Left forelimb (tissue), 1 donor: ENCODE data around the gene GRM6.
A peak's percentile ranks its signal among the peaks of the same experiment; 100 is the strongest.

ENCODE experiments used
- DNase-seq: peaks from one replicate; pipeline ENCODE4 v3.0.0-alpha.2; 2018; ENCODE audit warnings: low spot score

The GRM6 gene

GRCh38 chr5:178994580-178995340, at the start of gene GRM6:
TSS of gene GRM6 (minus strand) at chr5:178995320. CDS start at chr5:178994944, 376 bp downstream.
- DNase-seq: no peak

GRCh38 chr5:179044765-179045164, 49.6 kb upstream of the GRM6 start:
- no peak for DNase-seq

- DNase-seq: no peak
Measured at GRCh38 chr5:179033004-179033580, 38.0 kb upstream of the GRM6 start.

GRCh38 chr5:179023528-179024189, 28.5 kb upstream of the GRM6 start, which contains the start of gene ZNF879:
TSS of gene ZNF879 (plus strand) at chr5:179023804. CDS start at chr5:179025005, 1,201 bp downstream.
- peak; percentile 94 for DNase-seq

GRCh38 chr5:179008667-179009066, 13.5 kb upstream of the GRM6 start:
- no peak for DNase-seq

GRCh38 chr5:179006564-179006963, 11.4 kb upstream of the GRM6 start:
- no peak for DNase-seq

GRCh38 chr5:178998441-178998840, 3.3 kb upstream of the GRM6 start:
- DNase-seq: no peak

GRCh38 chr5:178997191-178997590, 2.1 kb upstream of the GRM6 start:
- no peak for DNase-seq

- no peak for DNase-seq
Measured at GRCh38 chr5:178996156-178996555, 1.0 kb upstream of the GRM6 start.

- DNase-seq: no peak
Measured at GRCh38 chr5:178995341-178995690, 196 bp upstream of the GRM6 start.

GRCh38 chr5:178993955-178994579, 1.1 kb downstream of the GRM6 start:
- no peak for DNase-seq

- no peak for DNase-seq
Measured at GRCh38 chr5:178993236-178993765, 1.8 kb downstream of the GRM6 start.

- DNase-seq: no peak
Measured at GRCh38 chr5:178992291-178992895, 2.7 kb downstream of the GRM6 start.

- no peak for DNase-seq
Measured at GRCh38 chr5:178991190-178992145, 3.7 kb downstream of the GRM6 start.

GRCh38 chr5:178990491-178990890, 4.6 kb downstream of the GRM6 start:
- no peak for DNase-seq

GRCh38 chr5:178989311-178989710, 5.8 kb downstream of the GRM6 start:
- no peak for DNase-seq

GRCh38 chr5:178988436-178989220, 6.5 kb downstream of the GRM6 start:
- DNase-seq: no peak

- no peak for DNase-seq
Measured at GRCh38 chr5:178986326-178986960, 8.7 kb downstream of the GRM6 start.
